Activated CD8-positive, alpha-beta memory T cell treated with anti-CD3 and anti-CD28 coated beads, Interleukin-2, amount 50 U/mL, for 1 hour (primary cell): ENCODE results near the gene RGL2.
"Not testable (repeated sequence)": the region's sequence is repeated elsewhere in the genome, so short reads cannot be mapped to it uniquely, and the experiment has no call there.

Experiments used
- DNase-seq: peaks from one replicate; pipeline ENCODE4 v3.0.0-alpha.2; 2020; ENCODE audit errors: extremely low read depth

Gene RGL2

GRCh38 chr6:33294086-33294823 is 4.5 kb downstream of the RGL2 start:
- no peak for DNase-seq

- no peak for DNase-seq
Observed at GRCh38 chr6:33292996-33293682, 5.6 kb downstream of the RGL2 start.

- no peak for DNase-seq
Observed at GRCh38 chr6:33290459-33290858, 8.3 kb downstream of the RGL2 start.

- DNase-seq, result no peak
Observed at GRCh38 chr6:33289784-33290315, 8.9 kb downstream of the RGL2 start.

- DNase-seq, result no peak
Observed at GRCh38 chr6:33288921-33289783, 9.6 kb downstream of the RGL2 start, which contains the start of the genes PFDN6 and WDR46. TSS of gene PFDN6 (plus strand) at chr6:33289601. CDS start at chr6:33289857, 256 bp downstream. TSS of gene WDR46 (minus strand) at chr6:33289239. CDS start at chr6:33289170, 69 bp downstream.

- no peak for DNase-seq
Observed at GRCh38 chr6:33288141-33288920, 10.4 kb downstream of the RGL2 start.

- no peak for DNase-seq
Observed at GRCh38 chr6:33286946-33287914, 11.5 kb downstream of the RGL2 start.

GRCh38 chr6:33285214-33285613 is 13.5 kb downstream of the RGL2 start:
- not testable (repeated sequence) for DNase-seq

- no peak for DNase-seq
Observed at GRCh38 chr6:33280539-33280938, 18.2 kb downstream of the RGL2 start.

- DNase-seq, result no peak
Observed at GRCh38 chr6:33279971-33280511, 18.7 kb downstream of the RGL2 start.

GRCh38 chr6:33279257-33279695 is 19.5 kb downstream of the RGL2 start:
- DNase-seq, result no peak

- no peak for DNase-seq
Observed at GRCh38 chr6:33278810-33279209, 19.9 kb downstream of the RGL2 start.

GRCh38 chr6:33278392-33278741 is 20.4 kb downstream of the RGL2 start:
- no peak for DNase-seq

- DNase-seq, result no peak
Observed at GRCh38 chr6:33277663-33278391, 20.9 kb downstream of the RGL2 start.

GRCh38 chr6:33276864-33277662 is 21.7 kb downstream of the RGL2 start, which contains the start of gene B3GALT4:
TSS of gene B3GALT4 (plus strand) at chr6:33277123. CDS start at chr6:33277420, 297 bp downstream.
- DNase-seq, result no peak

- DNase-seq, result no peak
Observed at GRCh38 chr6:33276581-33276863, 22.2 kb downstream of the RGL2 start.

GRCh38 chr6:33275795-33276580 is 22.8 kb downstream of the RGL2 start:
- DNase-seq, result not testable (repeated sequence)
